ENCODE results near the gene LAMTOR5.

Gene LAMTOR5

DNA sequence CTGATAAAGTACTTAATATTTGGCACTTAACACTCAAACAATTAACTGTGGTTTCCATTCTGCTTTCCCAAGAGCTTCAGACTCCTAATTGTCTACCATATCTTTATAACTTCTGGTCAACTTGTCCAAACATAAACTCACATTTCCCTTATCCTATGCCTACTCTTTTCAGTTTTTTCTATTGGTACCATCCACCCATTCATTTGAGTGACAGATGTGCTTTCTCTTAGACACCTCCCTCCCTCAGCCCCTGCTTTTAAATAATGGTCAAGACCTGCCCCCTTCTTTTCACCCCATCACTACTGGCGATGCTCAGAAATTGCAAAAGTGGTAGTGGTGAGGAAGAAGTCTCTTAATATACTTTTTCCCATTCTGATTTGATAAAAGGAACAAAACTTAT, 22.1 kb downstream of the LAMTOR5 start:
- DNase-seq, result no peak

DNA sequence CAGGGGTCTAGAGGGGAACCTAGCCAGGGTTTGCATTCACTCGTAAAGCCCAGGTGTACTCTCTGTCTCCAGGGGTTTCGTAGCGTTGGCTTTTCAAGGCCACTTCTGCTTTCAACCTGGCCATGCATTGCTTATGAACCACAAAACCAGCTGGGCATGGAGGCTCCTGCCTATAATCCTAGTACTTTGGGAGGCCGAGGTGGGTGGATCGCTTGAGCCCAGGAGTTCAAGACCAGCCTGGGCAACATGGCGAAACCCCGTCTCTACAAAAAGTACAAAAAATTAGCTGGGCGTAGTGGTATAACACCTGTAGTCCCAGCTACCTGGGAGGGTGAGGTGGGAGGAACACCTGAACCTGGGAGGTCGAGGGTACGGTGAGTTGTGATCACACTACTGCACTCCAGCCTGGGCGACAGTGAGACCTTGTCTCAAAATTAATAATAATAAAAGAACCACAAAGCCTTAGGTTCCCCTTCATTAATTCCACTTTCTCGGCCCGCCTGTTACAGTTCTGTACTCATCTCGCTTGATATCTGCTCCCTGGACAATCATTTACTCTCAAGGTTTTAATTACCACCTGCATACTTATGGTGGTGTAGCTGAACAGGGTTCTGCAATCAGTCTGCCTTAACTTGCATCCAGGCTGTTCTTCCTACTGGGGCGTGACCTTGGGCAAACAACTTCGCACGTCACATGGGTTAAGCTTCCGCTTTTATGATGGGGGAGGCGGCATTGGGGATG, 22.7 kb downstream of the LAMTOR5 start:
- DNase-seq, result no peak

DNA sequence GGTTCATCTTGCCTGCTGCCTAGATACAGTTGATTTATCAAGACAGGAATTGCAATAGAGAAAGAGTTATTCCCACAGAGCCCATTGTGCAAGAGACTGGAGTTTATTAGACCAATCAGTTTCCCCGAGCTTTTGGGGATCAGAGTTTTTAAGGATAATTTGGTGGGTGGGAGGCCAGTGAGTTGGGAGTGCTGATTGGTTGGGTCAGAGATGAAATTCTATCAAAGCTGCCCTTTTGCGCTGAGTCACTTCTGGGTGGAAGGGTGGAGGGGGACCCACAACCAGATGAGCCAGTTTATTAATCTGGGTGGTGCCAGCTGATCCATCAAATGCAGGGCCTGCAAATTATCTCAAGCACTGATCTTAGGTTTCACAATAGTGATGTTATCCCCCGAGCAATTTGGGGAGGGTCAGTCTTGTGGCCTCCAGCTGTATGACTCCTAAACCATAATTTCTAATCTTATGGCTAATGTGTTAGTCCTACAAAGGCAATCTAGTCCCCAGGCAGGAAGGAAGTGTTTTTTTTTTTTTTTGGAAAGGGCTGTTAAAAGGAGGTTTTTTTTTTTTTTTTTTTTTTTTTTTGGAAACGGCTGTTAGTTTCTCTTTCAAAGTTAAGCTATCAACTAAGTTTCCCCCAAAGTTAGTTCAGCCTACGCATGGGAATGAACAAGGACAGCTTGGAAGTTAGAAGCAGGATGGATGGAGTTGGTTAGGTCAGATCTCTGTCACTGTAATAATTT, 24.1 kb downstream of the LAMTOR5 start:
- no peak for DNase-seq

DNA sequence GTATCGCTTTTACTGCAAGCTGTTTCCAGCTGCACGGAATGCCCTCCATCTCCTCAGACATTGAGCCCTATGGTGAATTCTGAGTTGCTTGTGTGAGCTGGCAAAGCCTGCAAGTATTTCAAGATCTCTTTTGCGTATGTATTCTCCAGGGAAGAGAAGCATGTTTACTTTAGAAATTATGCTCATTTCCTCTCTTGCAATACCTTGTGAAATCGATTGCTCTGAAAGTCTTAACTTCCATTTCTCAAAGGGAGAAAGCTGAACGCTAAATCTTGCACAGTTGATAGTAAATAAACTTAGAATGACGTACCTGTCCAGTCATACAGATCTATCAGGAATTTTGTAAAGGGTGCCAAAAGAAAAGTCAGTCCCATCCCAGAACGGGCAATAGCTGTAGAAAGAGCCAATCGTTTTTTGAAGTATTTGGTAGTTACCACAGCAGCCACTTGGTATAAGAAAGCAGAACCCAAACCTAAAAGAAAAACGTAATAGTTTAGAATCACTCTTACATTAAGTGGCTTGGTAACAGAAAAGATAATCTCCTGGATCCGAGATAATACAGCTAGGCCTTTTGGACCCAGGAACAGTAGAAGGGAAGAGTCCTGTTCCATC, 26.7 kb downstream of the LAMTOR5 start:
- no peak for DNase-seq

DNA sequence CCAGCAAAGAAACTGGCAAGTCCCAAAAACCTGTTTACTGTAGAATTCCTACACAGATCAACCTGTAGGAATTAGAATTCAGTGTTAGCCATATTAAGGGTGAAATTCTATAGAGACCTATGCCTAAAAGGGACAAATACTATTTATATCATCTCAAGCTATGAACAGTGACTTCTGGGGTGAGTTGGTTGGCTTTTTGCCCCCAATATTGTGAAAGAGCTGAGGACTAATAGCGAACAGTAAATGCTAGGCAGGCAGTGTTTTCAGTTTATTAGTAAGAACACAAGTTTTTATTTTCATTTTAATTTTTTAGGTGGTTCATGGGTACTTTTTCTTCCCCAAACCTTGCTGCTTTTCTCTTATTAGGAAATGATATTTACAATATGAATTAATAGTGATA, 32.0 kb downstream of the LAMTOR5 start:
- no peak for DNase-seq

DNA sequence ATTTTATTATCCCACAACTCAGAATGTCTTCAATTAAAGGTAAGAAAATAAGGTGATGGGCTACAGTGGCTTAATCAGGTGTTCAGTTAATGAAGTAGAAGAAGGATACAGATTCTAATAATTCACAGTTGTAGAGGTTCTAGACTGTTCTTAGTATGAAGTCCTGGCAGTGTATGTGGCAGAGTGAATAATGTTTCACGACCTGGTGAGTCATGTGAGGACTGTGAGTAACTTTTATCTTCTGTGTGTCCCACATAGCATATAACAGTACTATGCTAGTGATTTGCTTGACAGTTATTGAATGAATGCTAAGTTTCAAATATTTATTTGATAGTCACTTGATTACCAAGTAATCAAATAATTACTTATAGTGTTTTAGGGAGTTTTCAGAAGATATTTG, 36.7 kb downstream of the LAMTOR5 start:
- no peak for DNase-seq

DNA sequence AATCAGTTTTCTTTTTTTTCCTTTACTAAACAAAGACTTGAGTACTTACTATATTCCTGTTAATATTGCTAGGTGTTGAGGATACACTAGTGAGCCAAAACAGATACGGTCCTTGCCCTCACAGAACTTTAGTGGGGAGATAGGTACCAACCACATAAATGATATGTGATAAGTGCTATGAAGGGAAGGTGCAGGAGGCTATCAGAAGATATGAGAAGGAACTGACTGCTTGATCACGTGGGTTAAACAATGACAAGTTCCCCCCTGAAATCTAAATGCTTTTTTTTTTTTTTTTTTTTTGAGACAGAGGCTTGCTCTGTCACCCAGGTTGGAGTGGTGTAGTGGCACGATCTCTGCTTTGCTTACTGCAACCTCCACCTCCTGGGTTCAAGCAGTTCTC, 43.3 kb downstream of the LAMTOR5 start:
- DNase-seq, result no peak

DNA sequence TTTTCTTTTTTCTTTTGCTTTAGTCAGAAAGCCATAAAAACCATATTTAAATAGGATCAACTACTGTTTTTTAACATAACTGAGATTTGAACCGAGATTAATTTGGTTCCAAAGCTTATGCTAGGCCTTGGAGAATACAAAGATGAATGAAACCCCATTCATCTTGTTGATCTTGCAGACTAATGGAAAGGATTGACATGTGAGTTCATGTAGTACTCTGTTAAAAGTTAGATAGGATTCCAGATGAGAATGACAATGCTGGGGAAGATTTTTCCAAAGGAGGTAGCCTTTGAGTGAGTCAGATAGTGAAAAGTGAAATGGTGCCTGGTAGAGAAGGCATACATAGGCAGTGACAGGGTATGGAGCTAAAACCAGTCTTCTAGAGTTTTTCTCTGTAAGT, 45.6 kb downstream of the LAMTOR5 start:
- DNase-seq, result no peak

DNA sequence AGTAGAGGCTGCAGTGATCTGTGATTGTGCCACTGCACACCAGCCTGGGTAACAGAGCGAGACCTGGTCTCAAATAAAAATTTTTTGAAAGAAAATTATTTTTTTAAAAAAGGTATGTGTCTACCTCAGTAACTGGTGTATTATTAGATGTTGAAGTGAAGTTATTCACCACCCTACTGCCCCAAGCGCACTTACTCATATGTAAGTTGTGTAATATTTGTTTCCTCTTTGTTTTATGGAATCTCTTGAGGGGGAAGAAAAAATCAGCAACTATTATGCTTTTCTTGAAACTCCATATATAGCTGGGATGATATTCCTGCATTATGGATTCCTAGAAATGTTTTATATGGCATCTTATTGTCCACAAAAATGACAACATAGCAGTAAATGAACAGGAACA, 47.1 kb downstream of the LAMTOR5 start:
- no peak for DNase-seq

DNA sequence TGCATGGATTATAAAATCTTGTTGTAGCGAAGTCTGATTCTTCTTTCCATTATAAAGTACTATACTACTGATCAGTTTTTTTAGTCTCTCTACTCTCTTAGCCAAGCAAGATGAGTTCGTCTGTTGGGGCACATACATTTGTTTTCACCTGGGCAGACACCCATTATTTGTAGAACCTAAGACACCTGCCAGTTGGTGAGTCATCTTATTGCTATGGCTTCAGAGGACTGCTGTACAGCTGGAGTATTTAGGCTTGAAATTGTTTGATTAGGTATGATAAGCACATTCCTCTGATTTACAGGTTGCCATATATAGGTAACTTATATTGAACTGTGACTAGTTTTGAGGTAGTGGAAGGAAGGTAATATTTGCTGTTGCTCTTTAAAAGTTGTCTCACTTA, 51.1 kb downstream of the LAMTOR5 start:
- DNase-seq, result no peak

DNA sequence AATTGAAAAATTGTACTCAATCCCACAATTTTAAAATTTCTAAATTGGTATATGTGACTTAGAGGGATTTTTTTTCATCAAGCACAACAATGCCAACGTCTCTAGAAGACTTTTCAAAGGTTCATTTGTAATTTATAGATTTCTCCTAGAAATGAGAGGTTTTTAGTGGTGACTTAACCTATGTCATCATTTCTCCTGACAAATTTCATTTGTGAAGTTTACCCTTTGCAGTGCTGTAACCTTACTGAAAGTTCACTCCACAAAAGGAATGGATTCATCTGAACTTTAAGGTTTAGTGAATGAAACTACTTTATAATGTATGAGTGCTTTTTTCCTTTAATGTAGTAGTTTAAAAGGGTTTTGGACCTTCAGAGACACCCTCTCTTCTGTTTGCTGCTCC, 52.2 kb downstream of the LAMTOR5 start:
- no peak for DNase-seq
